DND-41 (cell line): Measurements from ENCODE around the gene OR10A7.

Experiments used
- EZH2 ChIP-seq: IDR thresholded peaks from 3 replicates; pipeline ENCODE4 v1.6.1; 2012; ENCODE audit warnings: borderline replicate concordance, low read depth, mild to moderate bottlenecking, moderate library complexity, low read length, inconsistent platforms; ENCODE audit not compliant: severe bottlenecking
- TF ChIP-seq, protein P1 (sequence below): IDR thresholded peaks from 2 replicates; pipeline ENCODE4 v1.5.1; 2012; ENCODE audit warnings: borderline replicate concordance, low read length, moderate library complexity, mild to moderate bottlenecking; ENCODE audit not compliant: poor library complexity, severe bottlenecking; ENCODE audit errors: extremely low read depth

GRCh38 chr12:55171445-55171844 is 49.4 kb upstream of the OR10A7 start:
- TF ChIP-seq, protein P1, sequence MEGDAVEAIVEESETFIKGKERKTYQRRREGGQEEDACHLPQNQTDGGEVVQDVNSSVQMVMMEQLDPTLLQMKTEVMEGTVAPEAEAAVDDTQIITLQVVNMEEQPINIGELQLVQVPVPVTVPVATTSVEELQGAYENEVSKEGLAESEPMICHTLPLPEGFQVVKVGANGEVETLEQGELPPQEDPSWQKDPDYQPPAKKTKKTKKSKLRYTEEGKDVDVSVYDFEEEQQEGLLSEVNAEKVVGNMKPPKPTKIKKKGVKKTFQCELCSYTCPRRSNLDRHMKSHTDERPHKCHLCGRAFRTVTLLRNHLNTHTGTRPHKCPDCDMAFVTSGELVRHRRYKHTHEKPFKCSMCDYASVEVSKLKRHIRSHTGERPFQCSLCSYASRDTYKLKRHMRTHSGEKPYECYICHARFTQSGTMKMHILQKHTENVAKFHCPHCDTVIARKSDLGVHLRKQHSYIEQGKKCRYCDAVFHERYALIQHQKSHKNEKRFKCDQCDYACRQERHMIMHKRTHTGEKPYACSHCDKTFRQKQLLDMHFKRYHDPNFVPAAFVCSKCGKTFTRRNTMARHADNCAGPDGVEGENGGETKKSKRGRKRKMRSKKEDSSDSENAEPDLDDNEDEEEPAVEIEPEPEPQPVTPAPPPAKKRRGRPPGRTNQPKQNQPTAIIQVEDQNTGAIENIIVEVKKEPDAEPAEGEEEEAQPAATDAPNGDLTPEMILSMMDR, result no peak
- no peak for TF ChIP-seq EZH2
